IMR-90 (cell line): ENCODE data around the gene TBCD. TPM values are rescaled to one million over a fixed set of nuclear protein-coding genes. Genes with fewer than 3 reads are reported as not detected.

ENCODE experiments used
- ATAC-seq: fragments of 200-7000 bp; cut with Tn5 transposase; 2 replicates; pipeline ENCODE4 v1.9.1; 2020; ENCODE audit warnings: low read depth, mild to moderate bottlenecking, moderate library complexity
- BruUV-seq: library from RNA; stranded (reverse); fragments of 400-500 nt; replicated peaks from 2 replicates; lab custom pipeline; 2021; lab: Mats Ljungman, UMichigan
- CTCF ChIA-PET: fragments of 300-600 bp; formaldehyde crosslinking; extraction: SDS; loops from one replicate; lab custom pipeline; 2021; ENCODE audit warnings: antibody characterized with exemption; lab: Yijun Ruan, JAX
- POLR2A ChIA-PET: fragments of 300-600 bp; sonication (Branson Sonifier 250); formaldehyde crosslinking; loops from one replicate; lab custom pipeline; 2022; ENCODE audit warnings: antibody characterized with exemption; ENCODE audit not compliant: unreplicated experiment; lab: Charles Lee
- DNase-seq: peaks from one replicate; pipeline ENCODE4 v3.0.0; 2013
- H2AFZ ChIP-seq: replicated peaks from 2 replicates; pipeline ENCODE3; 2013; ENCODE audit warnings: low read length, mild to moderate bottlenecking; ENCODE audit not compliant: poor library complexity
- H2AK5ac ChIP-seq: 2 replicates; pipeline ENCODE4 v1.6.1; 2013; ENCODE audit warnings: low read depth, low read length, inconsistent platforms
- H2AK9ac ChIP-seq: replicated peaks from 2 replicates; pipeline ENCODE3; 2013; ENCODE audit warnings: mild to moderate bottlenecking, low read depth, low read length, moderate library complexity; ENCODE audit not compliant: poor library complexity
- H2BK120ac ChIP-seq: 2 replicates; pipeline ENCODE4 v1.6.1; 2013; ENCODE audit warnings: low read depth, low read length, inconsistent platforms
- H2BK15ac ChIP-seq: 3 replicates; pipeline ENCODE4 v1.6.1; 2013; ENCODE audit warnings: low read depth, low read length, inconsistent platforms
- H2BK20ac ChIP-seq: 2 replicates; pipeline ENCODE4 v1.6.1; 2013; ENCODE audit warnings: low read depth, mild to moderate bottlenecking, inconsistent platforms, low read length, moderate library complexity
- H2BK5ac ChIP-seq: 2 replicates; pipeline ENCODE4 v1.6.1; 2013; ENCODE audit warnings: mild to moderate bottlenecking, low read depth, low read length, inconsistent platforms; ENCODE audit not compliant: poor library complexity, severe bottlenecking
- H3K14ac ChIP-seq: replicated peaks from 2 replicates; pipeline ENCODE4 v1.6.1; 2013; ENCODE audit warnings: low read depth, low read length, inconsistent platforms
- H3K18ac ChIP-seq: 2 replicates; pipeline ENCODE4 v1.6.1; 2013; ENCODE audit warnings: low read depth, low read length, control low read depth
- H3K23ac ChIP-seq: 2 replicates; pipeline ENCODE4 v1.6.1; 2013; ENCODE audit warnings: low read depth, low read length, inconsistent platforms
- H3K27ac ChIP-seq: 2 replicates; pipeline ENCODE4 v1.5.1; 2013; ENCODE audit warnings: mild to moderate bottlenecking, control low read depth, low read length; ENCODE audit not compliant: insufficient read depth
- H3K27me3 ChIP-seq: 2 replicates; pipeline ENCODE4 v1.6.1; 2013; ENCODE audit warnings: low read length; ENCODE audit not compliant: control insufficient read depth, insufficient read depth
- H3K36me3 ChIP-seq: 2 replicates; pipeline ENCODE4 v1.6.1; 2013; ENCODE audit warnings: low read length, mixed read lengths; ENCODE audit not compliant: control insufficient read depth, insufficient read depth
- H3K4ac ChIP-seq: 2 replicates; pipeline ENCODE4 v1.6.1; 2013; ENCODE audit warnings: low read depth, low read length, inconsistent platforms
- H3K4me1 ChIP-seq: 2 replicates; pipeline ENCODE4 v1.6.1; 2013; ENCODE audit warnings: low read length, mixed read lengths; ENCODE audit not compliant: control insufficient read depth, insufficient read depth
- H3K4me2 ChIP-seq: 2 replicates; pipeline ENCODE4 v1.6.1; 2013; ENCODE audit warnings: low read depth, mild to moderate bottlenecking, control low read depth, low read length, moderate library complexity
- H3K4me3 ChIP-seq: 2 replicates; pipeline ENCODE4 v1.5.1; 2013; ENCODE audit warnings: low read depth, mild to moderate bottlenecking, control low read depth, low read length, moderate library complexity; ENCODE audit not compliant: insufficient read depth
- H3K56ac ChIP-seq: 2 replicates; pipeline ENCODE4 v1.6.1; 2013; ENCODE audit warnings: low read length, inconsistent platforms; ENCODE audit not compliant: insufficient read depth; ENCODE audit errors: extremely low read depth
- H3K79me1 ChIP-seq, 2 experiments: 2 replicates each; pipeline ENCODE4 v1.6.1; 2013; ENCODE audit warnings: low read length in 2 of 2, inconsistent platforms in 1 of 2, low read depth in 1 of 2
- H3K9ac ChIP-seq: 2 replicates; pipeline ENCODE4 v1.6.1; 2013; ENCODE audit warnings: low read depth, low read length, control low read depth
- H3K9me1 ChIP-seq: 2 replicates; pipeline ENCODE4 v1.6.1; 2013; ENCODE audit warnings: low read length, inconsistent platforms; ENCODE audit not compliant: insufficient read depth
- H3K9me3 ChIP-seq: 2 replicates; pipeline ENCODE4 v1.6.1; 2013; ENCODE audit warnings: low read length; ENCODE audit not compliant: control insufficient read depth, insufficient read depth
- H4K20me1 ChIP-seq: 2 replicates; pipeline ENCODE4 v1.6.1; 2013; ENCODE audit warnings: low read length, inconsistent platforms; ENCODE audit not compliant: insufficient read depth
- H4K5ac ChIP-seq: 2 replicates; pipeline ENCODE4 v1.6.1; 2013; ENCODE audit warnings: mild to moderate bottlenecking, low read depth, low read length, control low read depth
- H4K8ac ChIP-seq, 2 experiments: 2 replicates each; pipeline ENCODE4 v1.6.1; 2013; ENCODE audit warnings: low read depth in 2 of 2, low read length in 2 of 2, control low read depth in 1 of 2, inconsistent platforms in 1 of 2
- H4K91ac ChIP-seq: 2 replicates; pipeline ENCODE4 v1.6.1; 2013; ENCODE audit warnings: low read depth, low read length, inconsistent platforms; ENCODE audit not compliant: insufficient read depth
- BHLHE40 ChIP-seq: fragments of 150-350 bp; IDR thresholded peaks from 2 replicates; pipeline ENCODE4 v1.6.1; 2016; ENCODE audit warnings: mild to moderate bottlenecking, low read depth, low read length
- CEBPB ChIP-seq: IDR thresholded peaks from 2 replicates; pipeline ENCODE4 v1.6.1; 2012; ENCODE audit warnings: low read depth, low read length, improper control_type of control experiment
- CHD1 ChIP-seq: IDR thresholded peaks from 2 replicates; pipeline ENCODE4 v1.6.1; 2012; ENCODE audit warnings: low read depth, low read length, improper control_type of control experiment
- MAZ ChIP-seq: IDR thresholded peaks from 2 replicates; pipeline ENCODE4 v1.6.1; 2012; ENCODE audit warnings: low read depth, mild to moderate bottlenecking, low read length, improper control_type of control experiment, moderate library complexity, borderline replicate concordance
- NFE2L2 ChIP-seq: fragments of 150-350 bp; IDR thresholded peaks from 2 replicates; pipeline ENCODE4 v1.6.1; 2016; ENCODE audit warnings: low read depth, mild to moderate bottlenecking, low read length
- POLR2A ChIP-seq: IDR thresholded peaks from 2 replicates; pipeline ENCODE4 v1.6.1; 2012; ENCODE audit warnings: mild to moderate bottlenecking, low read depth, low read length
- RAD21 ChIP-seq: IDR thresholded peaks from 2 replicates; pipeline ENCODE4 v1.6.1; 2012; ENCODE audit warnings: low read length, improper control_type of control experiment
- RCOR1 ChIP-seq: IDR thresholded peaks from 2 replicates; pipeline ENCODE4 v1.6.1; 2012; ENCODE audit warnings: mild to moderate bottlenecking, low read length, improper control_type of control experiment; ENCODE audit not compliant: insufficient replicate concordance
- RFX5 ChIP-seq: IDR thresholded peaks from 2 replicates; pipeline ENCODE4 v1.8.0; 2012; ENCODE audit warnings: low read depth, mild to moderate bottlenecking, low read length, moderate library complexity
- USF2 ChIP-seq: fragments of 150-350 bp; IDR thresholded peaks from 2 replicates; pipeline ENCODE4 v1.6.1; 2017; ENCODE audit warnings: mild to moderate bottlenecking, antibody characterized with exemption, low read length, low read depth
- WGBS, 2 experiments: methylation state at CpG; one replicate each; pipeline versions ENCODE4 v1.1.5 to v1.1.7; 2013; ENCODE audit warnings: missing lambda C conversion rate in 2 of 2; ENCODE audit not compliant: insufficient read length in 1 of 2; ENCODE audit errors: extremely low coverage in 2 of 2; 5-methylcytosine and 5-hydroxymethylcytosine counted together
- dilution Hi-C: fragments of 300-500 bp; cut with HindIII; formaldehyde crosslinking; loops from one replicate; pipeline ENCODE4 v1.14.3; 2018; ENCODE audit warnings: low sequenced_read_pairs; ENCODE audit not compliant: unreplicated experiment
- in situ Hi-C: fragments of 300-500 bp; cut with MboI; formaldehyde crosslinking; loops from 3 replicates; pipeline ENCODE4 v1.14.3; 2019; ENCODE audit warnings: low sequenced_read_pairs, inconsistent platforms, mixed read lengths
- intact Hi-C: fragments of 100-400 bp; cut with micrococcal nuclease; formaldehyde crosslinking; loops from 2 replicates; pipeline ENCODE4 v1.10.0; 2022
- polyA plus RNA-seq, 3 experiments: library from polyadenylated mRNA; depleted of rRNA; stranded (reverse); fragments of >200 nt; gene quantifications; 2 replicates each; pipeline ENCODE4 v1.2.3, GENCODE V29; 2012; ENCODE audit warnings: low replicate concordance in 1 of 3
- total RNA-seq: library from RNA; depleted of rRNA; stranded (reverse); fragments of >200 nt; gene quantifications from 2 replicates; pipeline ENCODE4 v1.2.3, GENCODE V29; 2012

The TBCD gene
- total and polyA plus RNA-seq, 2 of the 4 experiments (the other 2 are of a cell fraction) = 21.9 to 54.5 TPM

DNA sequence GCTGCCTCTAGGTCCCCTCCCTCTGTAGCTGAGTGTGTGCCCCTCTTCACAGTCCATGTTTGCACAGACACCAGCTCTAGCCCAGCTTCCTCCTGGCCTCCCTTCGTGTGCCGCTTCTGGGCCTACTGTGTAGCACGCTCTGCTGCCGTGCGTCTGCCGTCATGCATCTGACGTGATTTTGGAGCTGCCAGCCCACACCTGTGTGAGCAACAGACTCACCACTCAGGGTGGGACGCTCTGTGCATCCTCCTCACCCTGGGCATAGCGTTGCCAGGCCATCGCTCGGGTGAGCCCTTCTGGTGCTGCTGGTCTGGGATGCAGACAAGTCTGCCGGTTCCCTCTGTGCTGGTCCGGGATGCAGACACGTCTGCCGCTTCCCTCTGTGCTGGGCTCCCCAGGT is 127.4 kb downstream of the TBCD start:
- Histone ChIP-seq H2AFZ (no peak overlapping the region), H2BK120ac (no peak overlapping the region), H4K5ac (no peak overlapping the region), H2AK9ac (no peak overlapping the region), H3K4me3 (no peak overlapping the region), H4K91ac (no peak overlapping the region), H3K27me3 (no peaks in the 10 kb centered on the region), H3K4ac (no peak overlapping the region), H4K8ac (no peak overlapping the region), H3K18ac (no peak overlapping the region), H3K14ac (no peak overlapping the region), H2BK15ac (no peak overlapping the region), H3K9me1 (0 out of 2 replicates have a peak, but pooled peaks cover 3% of the 10 kb centered on the region), H3K23ac (no peak overlapping the region), H3K36me3 (no peaks in the 10 kb centered on the region), H3K9me3 (no peaks in the 10 kb centered on the region), H3K27ac (no peak overlapping the region), H2BK5ac (no peak overlapping the region), H2BK20ac (no peak overlapping the region), H4K20me1 (no peaks in the 10 kb centered on the region), H3K79me1 (peaks cover 9 to 40% of the 10 kb centered on the region in 2 experiments; a peak in 2 of 4 replicates), H3K4me2 (no peak overlapping the region), H3K56ac (no peak overlapping the region), H2AK5ac (no peak overlapping the region), H3K4me1 (peaks cover 6% of the 10 kb centered on the region; the same call in 1 of the 2 replicates), H3K9ac (no peak overlapping the region)
- 96% methylated on average over 12 of the region's 15 CpGs; no CpG with 5 or more reads in 1 of the 2 experiments for WGBS, 2 experiments
- POLR2A ChIA-PET = no interaction called here
- DNase-seq (no peak), ATAC-seq (no peak)
- TF ChIP-seq MAZ = no peak
- no peak for TF ChIP-seq RCOR1
- no peak for TF ChIP-seq CEBPB
- no peak for TF ChIP-seq BHLHE40
- no peak for TF ChIP-seq NFE2L2
- no peak for TF ChIP-seq RAD21
- no peak for TF ChIP-seq POLR2A
- no peak for TF ChIP-seq CHD1
- TF ChIP-seq RFX5 = no peak
- TF ChIP-seq USF2 = no peak
- CTCF ChIA-PET = no interaction called here
- in situ Hi-C loops = no loop called here
- intact Hi-C loops = loop anchor here (5.0 kb wide), 1 partner anchor 97 kb away; no protein-coding TSS in a partner anchor
- BruUV-seq = no TSS peak
- dilution Hi-C loops = no loop called here
